GM21390 (cell line): ENCODE results near the gene CACNA2D3.
"Not testable (repeated sequence)": the region's sequence is repeated elsewhere in the genome, so short reads cannot be mapped to it uniquely, and the experiment has no call there.

Experiments
- ATAC-seq: cut with Tn5 transposase; IDR thresholded peaks from one replicate; pipeline ENCODE4 v1.9.1; 2021; ENCODE audit not compliant: unreplicated experiment

The CACNA2D3 gene

GRCh38 chr3:54970895-54971294, 848.5 kb downstream of the CACNA2D3 start:
- ATAC-seq: no peak

- ATAC-seq: no peak
Measured at GRCh38 chr3:54977439-54977838, 855.1 kb downstream of the CACNA2D3 start.

- not testable (repeated sequence) for ATAC-seq
Measured at GRCh38 chr3:54977946-54978345, 855.6 kb downstream of the CACNA2D3 start.

- ATAC-seq: no peak
Measured at GRCh38 chr3:54982807-54983206, 860.5 kb downstream of the CACNA2D3 start.

GRCh38 chr3:54983266-54984099, 861.1 kb downstream of the CACNA2D3 start:
- no peak for ATAC-seq

GRCh38 chr3:54985856-54986255, 863.5 kb downstream of the CACNA2D3 start:
- ATAC-seq: no peak

- no peak for ATAC-seq
Measured at GRCh38 chr3:54986294-54986693, 863.9 kb downstream of the CACNA2D3 start.

- ATAC-seq: no peak
Measured at GRCh38 chr3:54987719-54988118, 865.4 kb downstream of the CACNA2D3 start.

- no peak for ATAC-seq
Measured at GRCh38 chr3:54988302-54988837, 866.0 kb downstream of the CACNA2D3 start.

GRCh38 chr3:54988838-54989630, 866.7 kb downstream of the CACNA2D3 start:
- ATAC-seq: no peak

GRCh38 chr3:54994111-54994513, 871.8 kb downstream of the CACNA2D3 start:
- no peak for ATAC-seq

GRCh38 chr3:54999159-54999558, 876.8 kb downstream of the CACNA2D3 start:
- no peak for ATAC-seq

- ATAC-seq: no peak
Measured at GRCh38 chr3:54999811-55000210, 877.5 kb downstream of the CACNA2D3 start.

GRCh38 chr3:55000546-55000945, 878.2 kb downstream of the CACNA2D3 start:
- no peak for ATAC-seq

- no peak for ATAC-seq
Measured at GRCh38 chr3:55000953-55001352, 878.6 kb downstream of the CACNA2D3 start.

- ATAC-seq: no peak
Measured at GRCh38 chr3:55002416-55002930, 880.1 kb downstream of the CACNA2D3 start.

GRCh38 chr3:55006244-55006676, 883.9 kb downstream of the CACNA2D3 start:
- ATAC-seq: no peak

- ATAC-seq: no peak
Measured at GRCh38 chr3:55007971-55008370, 885.6 kb downstream of the CACNA2D3 start.

GRCh38 chr3:55009372-55009771, 887.0 kb downstream of the CACNA2D3 start:
- ATAC-seq: no peak

GRCh38 chr3:55012091-55012490, 889.7 kb downstream of the CACNA2D3 start:
- ATAC-seq: no peak

- ATAC-seq: no peak
Measured at GRCh38 chr3:55013145-55013925, 891.0 kb downstream of the CACNA2D3 start.
